Measurements from ENCODE around the gene CIITA. TPM values are rescaled to one million over a fixed set of nuclear protein-coding genes. Genes with fewer than 3 reads are reported as not detected.

Gene CIITA
- total RNA-seq, 2 donors from 2014 or later: 0.26 TPM; not detected in 1

- no peak for TF ChIP-seq CTCF (conservative IDR thresholded peaks at IDR 0.05)
- Histone ChIP-seq H3K27me3 (ENCODE audit: control insufficient read depth, insufficient read depth, low read length, poor library complexity, severe bottlenecking) (peaks cover 18% of the 10 kb centered on the region), H3K36me3 (ENCODE audit: control insufficient read depth, insufficient read depth, low read length) (no peaks in the 10 kb centered on the region), H3K9me3 (ENCODE audit: control insufficient read depth, low read length) (no peaks in the 10 kb centered on the region), H3K4me1 (ENCODE audit: control insufficient read depth, insufficient read depth, low read length) (no peaks in the 10 kb centered on the region), H3K9ac (ENCODE audit: extremely low read depth, low read length, poor library complexity, severe bottlenecking) (no peak overlapping the region), H3K4me3 (ENCODE audit: low read length) (no peak overlapping the region), H3K27ac (ENCODE audit: low read depth, low read length) (no peak overlapping the region)
- Mint-ChIP-seq H3K36me3 (ENCODE audit: low read depth) (no peaks in the 10 kb centered on the region), H3K27me3 (ENCODE audit: insufficient read depth) (peaks cover 12% of the 10 kb centered on the region), H3K4me1 (no peaks in the 10 kb centered on the region), H3K9me3 (no peaks in the 10 kb centered on the region), H3K4me3 (no peak overlapping the region), H3K27ac (no peak overlapping the region)
- WGBS, 2 experiments (ENCODE audit: insufficient coverage in 1 of 2, insufficient read length in 1 of 2): 84 to 93% methylated on average over 4 to 6 of the region's 6 CpGs
- no peak for DNase-seq
These were observed 8.2 kb downstream of the CIITA start for GRCh38 chr16:10885246-10885645.

- Histone ChIP-seq H3K27me3 (ENCODE audit: control insufficient read depth, insufficient read depth, low read length, poor library complexity, severe bottlenecking) (no peaks in the 10 kb centered on the region), H3K9ac (ENCODE audit: extremely low read depth, low read length, poor library complexity, severe bottlenecking) (no peak overlapping the region), H3K4me3 (ENCODE audit: low read length) (no peak overlapping the region), H3K36me3 (ENCODE audit: control insufficient read depth, insufficient read depth, low read length) (no peaks in the 10 kb centered on the region), H3K9me3 (ENCODE audit: control insufficient read depth, low read length) (no peaks in the 10 kb centered on the region), H3K4me1 (ENCODE audit: control insufficient read depth, insufficient read depth, low read length) (no peaks in the 10 kb centered on the region), H3K27ac (ENCODE audit: low read depth, low read length) (no peak overlapping the region)
- H3K4me1 Mint-ChIP-seq: no peaks in the 10 kb centered on the region
- H3K27ac Mint-ChIP-seq: no peak overlapping the region
- 79 to 91% methylated on average over 3 to 10 of the region's 10 CpGs for WGBS, 2 experiments (ENCODE audit: insufficient coverage in 1 of 2, insufficient read length in 1 of 2)
- H3K36me3 Mint-ChIP-seq (ENCODE audit: low read depth): no peaks in the 10 kb centered on the region
- DNase-seq: no peak
- H3K9me3 Mint-ChIP-seq: no peaks in the 10 kb centered on the region
- no peak for TF ChIP-seq CTCF (conservative IDR thresholded peaks at IDR 0.05)
- H3K27me3 Mint-ChIP-seq (ENCODE audit: insufficient read depth): peaks cover 9% of the 10 kb centered on the region
- H3K4me3 Mint-ChIP-seq: no peak overlapping the region
These were observed 11.4 kb downstream of the CIITA start for GRCh38 chr16:10888320-10888937.

GRCh38 chr16:10889855-10890254 is 12.9 kb downstream of the CIITA start:
- no peaks in the 10 kb centered on the region for H3K4me1 ChIP-seq (ENCODE audit: control insufficient read depth, insufficient read depth, low read length)
- no peak overlapping the region for H3K27ac ChIP-seq (ENCODE audit: low read depth, low read length)
- no peaks in the 10 kb centered on the region for H3K9me3 Mint-ChIP-seq
- no peak overlapping the region for H3K4me3 Mint-ChIP-seq
- H3K9ac ChIP-seq (ENCODE audit: extremely low read depth, low read length, poor library complexity, severe bottlenecking): no peak overlapping the region
- 83 to 91% methylated on average over 1 to 4 of the region's 4 CpGs for WGBS, 2 experiments (ENCODE audit: insufficient coverage in 1 of 2, insufficient read length in 1 of 2)
- DNase-seq: no peak
- H3K9me3 ChIP-seq (ENCODE audit: control insufficient read depth, low read length): no peaks in the 10 kb centered on the region
- no peaks in the 10 kb centered on the region for H3K36me3 Mint-ChIP-seq (ENCODE audit: low read depth)
- H3K36me3 ChIP-seq (ENCODE audit: control insufficient read depth, insufficient read depth, low read length): no peaks in the 10 kb centered on the region
- H3K27ac Mint-ChIP-seq: no peak overlapping the region
- no peak for TF ChIP-seq CTCF (conservative IDR thresholded peaks at IDR 0.05)
- H3K4me3 ChIP-seq (ENCODE audit: low read length): no peak overlapping the region
- H3K27me3 ChIP-seq (ENCODE audit: control insufficient read depth, insufficient read depth, low read length, poor library complexity, severe bottlenecking): no peaks in the 10 kb centered on the region
- H3K27me3 Mint-ChIP-seq (ENCODE audit: insufficient read depth): peaks cover 7% of the 10 kb centered on the region
- H3K4me1 Mint-ChIP-seq: no peaks in the 10 kb centered on the region

Measured in endodermal cell (in vitro differentiated cells).